Neural cell (in vitro differentiated cells): Measurements from ENCODE around the gene MGAT2. TPM values are rescaled to one million over a fixed set of nuclear protein-coding genes. Genes with fewer than 3 reads are reported as not detected.
"Not testable (repeated sequence)": the region's sequence is repeated elsewhere in the genome, so short reads cannot be mapped to it uniquely, and the experiment has no call there.

Experiments
- H2AFZ ChIP-seq: fragments of 200-600, 300-800 bp; sonication (generic), shearing (Covaris generic); 2 replicates; pipeline ENCODE4 v1.6.0; 2014; ENCODE audit warnings: low read depth, mild to moderate bottlenecking, antibody characterized with exemption, low read length, moderate library complexity
- H3F3A ChIP-seq: fragments of 200-600 bp; shearing (Covaris generic); 2 replicates; pipeline ENCODE4 v1.6.1; 2016; ENCODE audit warnings: mild to moderate bottlenecking, moderate library complexity, mixed read lengths, antibody characterized with exemption, low read length; ENCODE audit not compliant: insufficient read depth, poor library complexity, severe bottlenecking
- H3K27ac ChIP-seq: fragments of 200-600, 300-800 bp; sonication (generic), shearing (Covaris generic); 2 replicates; pipeline ENCODE4 v1.5.1; 2014; ENCODE audit warnings: mild to moderate bottlenecking, low read length, moderate library complexity
- H3K27me3 ChIP-seq: fragments of 300-800, 200-600 bp; sonication (generic), shearing (Covaris generic); 2 replicates; pipeline ENCODE4 v1.6.0; 2014; ENCODE audit warnings: mild to moderate bottlenecking, low read depth, low read length, moderate library complexity; ENCODE audit not compliant: insufficient read depth
- H3K36me3 ChIP-seq: fragments of 300-800, 200-600 bp; sonication (generic), shearing (Covaris generic); 2 replicates; pipeline ENCODE4 v1.5.1; 2014; ENCODE audit warnings: mild to moderate bottlenecking, antibody characterized with exemption, low read length, moderate library complexity; ENCODE audit not compliant: insufficient read depth
- H3K4me2 ChIP-seq: fragments of 300-800, 200-600 bp; sonication (generic), shearing (Covaris generic); 2 replicates; pipeline ENCODE4 v1.6.0; 2014; ENCODE audit warnings: mild to moderate bottlenecking, low read length
- H3K4me3 ChIP-seq: fragments of 300-800, 200-600 bp; sonication (generic), shearing (Covaris generic); 2 replicates; pipeline ENCODE4 v1.5.1; 2014; ENCODE audit warnings: mild to moderate bottlenecking, low read length, moderate library complexity
- H3K79me2 ChIP-seq: fragments of 200-600 bp; shearing (Covaris generic); replicated peaks from 2 replicates; pipeline ENCODE4 v1.6.0; 2014; ENCODE audit warnings: mild to moderate bottlenecking, low read length, moderate library complexity; ENCODE audit not compliant: insufficient read depth
- H3K9ac ChIP-seq: fragments of 300-800, 200-600 bp; sonication (generic), shearing (Covaris generic); 2 replicates; pipeline ENCODE4 v1.6.1; 2016; ENCODE audit warnings: mild to moderate bottlenecking, low read length, mixed read lengths
- H3K9me2 ChIP-seq: fragments of 200-600 bp; shearing (Covaris generic); 2 replicates; pipeline ENCODE4 v1.6.1; 2016; ENCODE audit warnings: mild to moderate bottlenecking, low read length, mixed read lengths; ENCODE audit not compliant: insufficient read depth
- H3K9me3 ChIP-seq: fragments of 200-600, 300-800 bp; sonication (generic), shearing (Covaris generic); 2 replicates; pipeline ENCODE4 v1.6.1; 2016; ENCODE audit warnings: mild to moderate bottlenecking, mixed run types, low read length, moderate library complexity, mixed read lengths
- H4K20me1 ChIP-seq: fragments of 200-600 bp; shearing (Covaris generic); 2 replicates; pipeline ENCODE4 v1.6.1; 2016; ENCODE audit warnings: mild to moderate bottlenecking, mixed run types; ENCODE audit not compliant: insufficient read depth
- CTCF ChIP-seq: fragments of 450-650 bp; IDR thresholded peaks from 2 replicates; pipeline ENCODE4 v1.5.1; 2014; ENCODE audit warnings: antibody characterized with exemption, mild to moderate bottlenecking, moderate library complexity; ENCODE audit not compliant: poor library complexity, severe bottlenecking
- EP300 ChIP-seq: fragments of 450-650 bp; conservative IDR thresholded peaks from 2 replicates; pipeline ENCODE4 v1.6.1; 2014; ENCODE audit warnings: antibody characterized with exemption, mild to moderate bottlenecking, moderate library complexity; ENCODE audit not compliant: poor library complexity, severe bottlenecking
- EZH2 ChIP-seq: fragments of 200-600, 300-800 bp; shearing (Covaris generic), sonication (generic); IDR thresholded peaks from 2 replicates; pipeline ENCODE4 v1.6.1; 2014; ENCODE audit warnings: antibody characterized with exemption, low read length, borderline replicate concordance, mild to moderate bottlenecking; ENCODE audit not compliant: insufficient read depth, poor library complexity, severe bottlenecking
- MXI1 ChIP-seq: fragments of 450-650 bp; conservative IDR thresholded peaks from 2 replicates; pipeline ENCODE4 v1.6.1; 2014; ENCODE audit warnings: antibody characterized with exemption, mild to moderate bottlenecking; ENCODE audit not compliant: poor library complexity, severe bottlenecking
- POLR2AphosphoS5 ChIP-seq: IDR thresholded peaks from 2 replicates; pipeline ENCODE4 v1.6.1; 2012
- RAD21 ChIP-seq: fragments of 450-650 bp; conservative IDR thresholded peaks from 2 replicates; pipeline ENCODE4 v1.6.1; 2014; ENCODE audit warnings: antibody characterized with exemption, mild to moderate bottlenecking, moderate library complexity
- REST ChIP-seq: IDR thresholded peaks from 2 replicates; pipeline ENCODE4 v1.6.1; 2012; ENCODE audit warnings: borderline replicate concordance
- SMC3 ChIP-seq: fragments of 450-650 bp; conservative IDR thresholded peaks from 2 replicates; pipeline ENCODE4 v1.6.1; 2014; ENCODE audit warnings: antibody characterized with exemption, mild to moderate bottlenecking, moderate library complexity; ENCODE audit not compliant: poor library complexity
- TAF1 ChIP-seq: IDR thresholded peaks from 2 replicates; pipeline ENCODE4 v1.6.1; 2012; ENCODE audit warnings: low read depth
- polyA plus RNA-seq: library from polyadenylated mRNA; depleted of rRNA; stranded (reverse); fragments of >200 nt; gene quantifications from 2 replicates; pipeline ENCODE4 v1.2.3, GENCODE V29; 2014

The MGAT2 gene
- polyA plus RNA-seq, 1 donor from 2014 or later = 24.7 TPM

- Histone ChIP-seq H3F3A (no peaks in the 10 kb centered on the region), H3K9me2 (no peaks in the 10 kb centered on the region), H4K20me1 (no peaks in the 10 kb centered on the region), H3K9me3 (no peaks in the 10 kb centered on the region), H3K4me3 (peak overlapping the region; percentile 71), H3K36me3 (no peaks in the 10 kb centered on the region), H2AFZ (no peak overlapping the region), H3K79me2 (peaks cover 57% of the 10 kb centered on the region), H3K9ac (no peak overlapping the region), H3K4me2 (no peak overlapping the region), H3K27me3 (no peaks in the 10 kb centered on the region), H3K27ac (no peak overlapping the region)
- no peak for TF ChIP-seq MXI1
- no peak for TF ChIP-seq EP300
- no peak for TF ChIP-seq EZH2
- no peak for TF ChIP-seq RAD21
- TF ChIP-seq TAF1 = no peak
- no peak for TF ChIP-seq CTCF
- no peak for TF ChIP-seq POLR2AphosphoS5
- no peak for TF ChIP-seq REST
- TF ChIP-seq SMC3 = no peak
Measured at GRCh38 chr14:49583629-49584028, 37.0 kb upstream of the MGAT2 start.

DNA sequence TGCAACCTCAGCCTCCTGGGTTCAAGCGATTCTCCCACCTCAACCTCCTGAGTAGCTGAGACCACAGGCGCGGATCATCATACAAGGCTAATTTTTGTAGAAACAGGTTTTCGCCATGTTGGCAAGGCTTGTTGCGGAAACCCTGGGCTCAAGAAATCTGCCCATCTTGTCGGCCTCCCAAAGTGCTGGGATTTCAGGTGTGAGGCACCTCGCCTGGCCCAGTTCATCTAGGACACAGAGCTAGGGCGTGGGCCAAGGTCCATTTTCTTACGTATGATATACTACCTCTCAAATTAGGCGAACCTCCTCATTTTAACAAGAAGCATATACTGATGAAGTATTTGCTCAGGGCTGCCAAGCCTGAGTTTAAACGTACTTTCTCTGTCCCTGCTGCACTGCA is 36.5 kb upstream of the MGAT2 start:
- peaks cover 54% of the 10 kb centered on the region for H3K79me2 ChIP-seq
- no peak overlapping the region for H3K9ac ChIP-seq
- TF ChIP-seq CTCF (no peak), REST (no peak), EP300 (no peak), RAD21 (no peak), SMC3 (no peak), EZH2 (no peak), TAF1 (no peak), MXI1 (no peak), POLR2AphosphoS5 (no peak)
- no peaks in the 10 kb centered on the region for H3K9me2 ChIP-seq
- H3K4me3 ChIP-seq = peak overlapping the region; percentile 71
- no peaks in the 10 kb centered on the region for H3K36me3 ChIP-seq
- no peaks in the 10 kb centered on the region for H3K27me3 ChIP-seq
- H3K27ac ChIP-seq = no peak overlapping the region
- H4K20me1 ChIP-seq = no peaks in the 10 kb centered on the region
- H3F3A ChIP-seq = no peaks in the 10 kb centered on the region
- no peaks in the 10 kb centered on the region for H3K9me3 ChIP-seq
- peak overlapping the region; percentile 63 for H3K4me2 ChIP-seq
- H2AFZ ChIP-seq = no peak overlapping the region

DNA sequence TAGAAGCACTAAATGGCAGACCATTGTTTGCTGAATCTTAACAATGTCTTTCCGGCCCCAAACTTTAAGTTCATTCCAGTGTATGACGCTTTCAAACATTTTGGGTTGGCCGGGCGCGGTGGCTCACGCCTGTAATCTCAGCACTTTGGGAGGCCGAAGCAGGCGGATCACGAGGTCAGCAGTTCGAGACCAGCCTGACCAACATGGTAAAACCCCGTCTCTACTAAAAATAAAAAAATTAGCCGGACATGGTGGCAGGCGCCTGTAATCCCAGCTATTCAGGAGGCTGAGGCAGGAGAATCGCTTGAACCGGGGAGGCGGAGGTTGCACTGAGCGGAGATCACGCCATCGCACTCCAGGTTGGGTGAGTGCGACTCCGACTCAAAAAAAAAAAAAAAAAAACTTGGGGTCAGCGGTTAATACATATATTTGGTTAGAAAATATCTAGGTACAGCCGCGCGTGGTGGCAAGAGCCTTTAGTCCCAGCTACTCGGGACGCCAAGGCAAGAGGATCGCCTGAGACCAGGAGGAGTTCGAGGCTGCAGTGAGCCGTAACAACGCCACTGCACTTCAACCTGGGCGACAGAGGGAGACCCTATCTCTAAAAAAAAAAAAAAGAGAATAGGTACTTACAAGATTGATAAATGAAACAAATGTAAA is 35.5 kb upstream of the MGAT2 start:
- not testable (repeated sequence) for H3K9me3 ChIP-seq, H2AFZ ChIP-seq, H4K20me1 ChIP-seq, H3K27me3 ChIP-seq, H3K36me3 ChIP-seq, H3K9me2 ChIP-seq, H3F3A ChIP-seq
- Histone ChIP-seq H3K4me2 (peak overlapping the region; percentile 63), H3K79me2 (peaks cover 50% of the 10 kb centered on the region), H3K27ac (peak overlapping the region; percentile 99), H3K4me3 (peak overlapping the region; percentile 71), H3K9ac (peak overlapping the region; percentile 97)
